WTC11 (cell line): ENCODE results near the gene STAT3.

Experiments
- ELF4 ChIP-seq: sonication (generic); formaldehyde crosslinking; IDR thresholded peaks from 2 replicates; pipeline ENCODE4 v1.8.1; 2022; ENCODE audit warnings: low read depth, mild to moderate bottlenecking, moderate library complexity, missing genetic modification reagents
- JUN ChIP-seq: sonication (generic); formaldehyde crosslinking; IDR thresholded peaks from 2 replicates; pipeline ENCODE4 v1.8.0; 2023; ENCODE audit warnings: mild to moderate bottlenecking, missing genetic modification reagents
- TEAD4 ChIP-seq: sonication (generic); formaldehyde crosslinking; IDR thresholded peaks from 2 replicates; pipeline ENCODE4 v1.8.0; 2022; ENCODE audit warnings: mild to moderate bottlenecking, missing genetic modification reagents
- TF ChIP-seq, protein P1 (sequence below): fragments of 200-600 bp; IDR thresholded peaks from 2 replicates; pipeline ENCODE4 v1.8.0; 2022; ENCODE audit warnings: antibody characterized with exemption

DNA sequence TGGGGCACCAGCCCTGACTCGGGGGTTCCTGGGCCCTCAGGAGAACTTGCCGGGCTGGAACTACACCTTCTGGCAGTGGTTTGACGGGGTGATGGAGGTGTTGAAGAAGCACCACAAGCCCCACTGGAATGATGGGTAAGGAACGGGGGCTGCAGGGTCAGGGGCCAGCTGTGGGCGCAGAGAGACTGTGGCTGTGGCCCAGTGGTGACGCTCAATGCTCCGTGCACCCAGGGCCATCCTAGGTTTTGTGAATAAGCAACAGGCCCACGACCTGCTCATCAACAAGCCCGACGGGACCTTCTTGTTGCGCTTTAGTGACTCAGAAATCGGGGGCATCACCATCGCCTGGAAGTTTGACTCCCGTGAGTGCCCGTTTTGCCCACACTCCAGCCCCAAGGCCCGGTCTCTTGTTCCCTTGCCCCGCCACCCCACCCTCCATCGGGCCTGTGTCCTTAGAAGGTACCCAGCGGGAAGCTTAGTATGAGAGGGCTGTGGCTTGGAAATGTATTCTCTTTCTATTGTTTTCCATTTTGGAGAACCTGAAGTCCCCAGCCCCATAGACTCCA, 80.8 kb downstream of the STAT3 start:
- TF ChIP-seq ELF4 (CRISPR knock-in tag) (no peak), JUN (CRISPR knock-in tag) (no peak), TEAD4 (CRISPR knock-in tag) (no peak)
- TF ChIP-seq, protein P1, sequence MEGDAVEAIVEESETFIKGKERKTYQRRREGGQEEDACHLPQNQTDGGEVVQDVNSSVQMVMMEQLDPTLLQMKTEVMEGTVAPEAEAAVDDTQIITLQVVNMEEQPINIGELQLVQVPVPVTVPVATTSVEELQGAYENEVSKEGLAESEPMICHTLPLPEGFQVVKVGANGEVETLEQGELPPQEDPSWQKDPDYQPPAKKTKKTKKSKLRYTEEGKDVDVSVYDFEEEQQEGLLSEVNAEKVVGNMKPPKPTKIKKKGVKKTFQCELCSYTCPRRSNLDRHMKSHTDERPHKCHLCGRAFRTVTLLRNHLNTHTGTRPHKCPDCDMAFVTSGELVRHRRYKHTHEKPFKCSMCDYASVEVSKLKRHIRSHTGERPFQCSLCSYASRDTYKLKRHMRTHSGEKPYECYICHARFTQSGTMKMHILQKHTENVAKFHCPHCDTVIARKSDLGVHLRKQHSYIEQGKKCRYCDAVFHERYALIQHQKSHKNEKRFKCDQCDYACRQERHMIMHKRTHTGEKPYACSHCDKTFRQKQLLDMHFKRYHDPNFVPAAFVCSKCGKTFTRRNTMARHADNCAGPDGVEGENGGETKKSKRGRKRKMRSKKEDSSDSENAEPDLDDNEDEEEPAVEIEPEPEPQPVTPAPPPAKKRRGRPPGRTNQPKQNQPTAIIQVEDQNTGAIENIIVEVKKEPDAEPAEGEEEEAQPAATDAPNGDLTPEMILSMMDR = no peak
